Measurements from ENCODE around the gene ENTPD3.

- TF ChIP-seq CTCF (IDR thresholded peaks at IDR 0.05) (no peak), POLR2A (IDR thresholded peaks at IDR 0.05) (no peak)
Observed at GRCh38 chr3:40379674-40380306, 7.2 kb upstream of the ENTPD3 start.
